Ovary (tissue), 9 donors: ENCODE measurements around the gene AGBL4. TPM values are rescaled to one million over a fixed set of nuclear protein-coding genes. Genes with fewer than 3 reads are reported as not detected.
"Not testable (repeated sequence)": the region's sequence is repeated elsewhere in the genome, so short reads cannot be mapped to it uniquely, and the experiment has no call there.

Source experiments
- DNase-seq, 5 donors: peaks; one replicate each; pipeline ENCODE4 v3.0.0-alpha.2; 2019 to 2020
- H3K27ac ChIP-seq, 2 donors: fragments of 200-600 bp; one replicate each; pipeline versions ENCODE4 v1.5.1 to v1.8.0; 2019 to 2022
- H3K27me3 ChIP-seq: fragments of 200-600 bp; one replicate; pipeline ENCODE4 v1.8.0; 2022
- H3K36me3 ChIP-seq: fragments of 200-600 bp; sonication (generic); one replicate; pipeline ENCODE4 v1.5.1; 2019
- H3K4me1 ChIP-seq: one replicate; pipeline ENCODE4 v1.8.1; 2013; ENCODE audit warnings: mild to moderate bottlenecking, moderate library complexity; ENCODE audit not compliant: insufficient read depth
- H3K4me3 ChIP-seq: fragments of 200-600 bp; sonication (generic); one replicate; pipeline ENCODE4 v1.5.1; 2017
- H3K9me3 ChIP-seq, 2 donors: fragments of 200-600 bp in 1 of 2; sonication (generic) in 1 of 2; one replicate each; pipeline versions ENCODE4 v1.5.1 to v1.8.1; 2013 to 2019; ENCODE audit warnings: mild to moderate bottlenecking in 1 of 2, moderate library complexity in 1 of 2
- EP300 ChIP-seq: sonication (generic); formaldehyde crosslinking; IDR thresholded peaks from one replicate; pipeline ENCODE4 v1.6.1; 2017; ENCODE audit warnings: antibody characterized with exemption
- POLR2A ChIP-seq: fragments of 450-650 bp; IDR thresholded peaks from one replicate; pipeline ENCODE4 v1.6.1; 2017; ENCODE audit warnings: antibody characterized with exemption, mild to moderate bottlenecking, moderate library complexity
- WGBS, 3 donors: extraction: QIAGEN DNeasy Blood & Tissue Kit in 1 of 3; methylation state at CpG; one replicate each; pipeline versions ENCODE4 v1.1.5 to v1.1.7; 2013 to 2017; 5-methylcytosine and 5-hydroxymethylcytosine counted together
- intact Hi-C, 4 donors: fragments of 100-400 bp; cut with DNase I; formaldehyde crosslinking; loops; one replicate each; pipeline versions ENCODE4 v1.11.0 to v1.15.1; 2022 to 2023
- polyA plus RNA-seq, 2 donors: library from polyadenylated mRNA; stranded (reverse); fragments of 200-250 nt in 1 of 2; fragments of 350-450 nt in 1 of 2; fragmentation: Illumina TruSeq in 1 of 2; extraction: RNeasy Lipid Tissue Mini Kit (QIAGEN cat#74804) in 1 of 2; gene quantifications; one replicate each; pipeline ENCODE4 v1.2.3, GENCODE V29; 2013 to 2014
- total RNA-seq, 7 donors: library from RNA; depleted of rRNA in 2 of 7; stranded (reverse); fragments of >200 nt in 2 of 7; fragmentation: NEBNext Ultra II Directional in 3 of 7; extraction: Animal tissue kit (Norgen Biotek cat#: 25700) in 3 of 7; gene quantifications; one replicate each; pipeline versions ENCODE4 v1.1.0 to v1.2.4, GENCODE V29; 2016 to 2023
- TF ChIP-seq, protein P1 (sequence below), 3 donors: fragments of 450-650 bp in 2 of 3; fragments of 200-600 bp in 1 of 3; IDR thresholded peaks; one replicate each; pipeline versions ENCODE4 v1.5.1 to v1.8.0; 2016 to 2022; ENCODE audit warnings: antibody characterized with exemption in 3 of 3, mild to moderate bottlenecking in 1 of 3
- donor health status: DM: no; HTN: no; CAD: no; lungs with moderate emphysema.
- donor health status: DM: no; HTN: no; CAD: no.
- donor health status: Bipolar disorder and iron deficiency.
- donor health status: DM: yes; HTN: yes; CAD: no.
- donor health status: DM: no; HTN: no; CAD: no.
- donor health status: DM: yes; HTN: yes; CAD: no.

The AGBL4 gene
- total and polyA plus RNA-seq, 9 donors = 0.15 to 6.2 (median 0.64) TPM

DNA sequence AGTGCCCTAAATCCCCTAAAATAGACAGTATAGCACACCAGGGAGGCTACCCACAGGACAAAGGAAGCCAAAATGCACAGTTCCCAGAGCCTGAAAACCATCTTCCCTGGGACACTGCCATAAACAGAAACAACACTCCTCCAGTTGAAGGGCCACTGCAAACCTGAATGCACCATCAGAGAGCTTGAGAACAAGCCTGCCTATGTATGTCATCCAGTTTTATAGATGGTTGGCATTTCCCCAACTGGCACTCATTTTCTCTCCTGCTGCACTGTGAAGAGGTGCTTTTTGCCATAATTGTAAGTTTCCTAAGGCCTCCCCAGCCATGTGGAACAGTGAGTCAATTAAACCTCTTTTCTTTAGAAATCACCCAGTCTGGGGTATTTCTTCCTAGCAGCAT lies 169.0 kb downstream of the AGBL4 start:
- intact Hi-C loops = no loop called here
- TF ChIP-seq POLR2A (no peak), EP300 (no peak)
- TF ChIP-seq, protein P1, sequence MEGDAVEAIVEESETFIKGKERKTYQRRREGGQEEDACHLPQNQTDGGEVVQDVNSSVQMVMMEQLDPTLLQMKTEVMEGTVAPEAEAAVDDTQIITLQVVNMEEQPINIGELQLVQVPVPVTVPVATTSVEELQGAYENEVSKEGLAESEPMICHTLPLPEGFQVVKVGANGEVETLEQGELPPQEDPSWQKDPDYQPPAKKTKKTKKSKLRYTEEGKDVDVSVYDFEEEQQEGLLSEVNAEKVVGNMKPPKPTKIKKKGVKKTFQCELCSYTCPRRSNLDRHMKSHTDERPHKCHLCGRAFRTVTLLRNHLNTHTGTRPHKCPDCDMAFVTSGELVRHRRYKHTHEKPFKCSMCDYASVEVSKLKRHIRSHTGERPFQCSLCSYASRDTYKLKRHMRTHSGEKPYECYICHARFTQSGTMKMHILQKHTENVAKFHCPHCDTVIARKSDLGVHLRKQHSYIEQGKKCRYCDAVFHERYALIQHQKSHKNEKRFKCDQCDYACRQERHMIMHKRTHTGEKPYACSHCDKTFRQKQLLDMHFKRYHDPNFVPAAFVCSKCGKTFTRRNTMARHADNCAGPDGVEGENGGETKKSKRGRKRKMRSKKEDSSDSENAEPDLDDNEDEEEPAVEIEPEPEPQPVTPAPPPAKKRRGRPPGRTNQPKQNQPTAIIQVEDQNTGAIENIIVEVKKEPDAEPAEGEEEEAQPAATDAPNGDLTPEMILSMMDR (IDR thresholded peaks at IDR 0.05) = no peak
- H3K36me3 ChIP-seq = no peaks in the 10 kb centered on the region

DNA sequence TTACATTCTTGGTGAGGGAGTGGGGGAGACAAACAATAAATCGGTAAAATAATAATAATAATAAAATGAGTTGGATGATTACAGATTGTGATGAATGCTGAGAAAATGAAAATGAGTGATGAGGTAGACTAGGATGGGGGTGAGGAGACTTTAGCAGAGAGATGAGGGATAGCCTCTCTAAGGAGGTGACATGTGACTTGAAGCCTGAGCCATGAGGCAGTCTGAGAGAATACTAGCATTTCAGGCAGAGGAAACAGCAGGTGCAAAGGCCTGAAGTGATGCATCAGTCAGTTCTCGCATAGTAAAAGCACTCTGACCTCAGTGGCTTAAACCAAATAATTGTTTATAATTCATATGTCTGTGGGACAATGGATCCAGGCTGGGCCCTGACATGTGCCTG lies 181.2 kb downstream of the AGBL4 start:
- Histone ChIP-seq H3K27me3 (no peaks in the 10 kb centered on the region), H3K4me1 (no peaks in the 10 kb centered on the region), H3K9me3 (peaks cover 0 to 4% of the 10 kb centered on the region in 2 donors), H3K27ac (no peak overlapping the region), H3K36me3 (no peaks in the 10 kb centered on the region), H3K4me3 (no peak overlapping the region)
- TF ChIP-seq, protein P1 (IDR thresholded peaks at IDR 0.05) = no peak
- no peak for TF ChIP-seq EP300
- TF ChIP-seq POLR2A = no peak
- WGBS, 3 donors = 86 to 92% (median 89%) methylated on average over 2 of the region's 2 CpGs
- intact Hi-C loops = no loop called here
- no peak for DNase-seq

More for the DNA sequence above, 169.0 kb downstream of the AGBL4 start:
- DNase-seq = no peak
- Histone ChIP-seq H3K27me3 (no peaks in the 10 kb centered on the region), H3K27ac (no peak overlapping the region), H3K4me1 (no peaks in the 10 kb centered on the region), H3K4me3 (no peak overlapping the region), H3K9me3 (no peaks in the 10 kb centered on the region)

DNA sequence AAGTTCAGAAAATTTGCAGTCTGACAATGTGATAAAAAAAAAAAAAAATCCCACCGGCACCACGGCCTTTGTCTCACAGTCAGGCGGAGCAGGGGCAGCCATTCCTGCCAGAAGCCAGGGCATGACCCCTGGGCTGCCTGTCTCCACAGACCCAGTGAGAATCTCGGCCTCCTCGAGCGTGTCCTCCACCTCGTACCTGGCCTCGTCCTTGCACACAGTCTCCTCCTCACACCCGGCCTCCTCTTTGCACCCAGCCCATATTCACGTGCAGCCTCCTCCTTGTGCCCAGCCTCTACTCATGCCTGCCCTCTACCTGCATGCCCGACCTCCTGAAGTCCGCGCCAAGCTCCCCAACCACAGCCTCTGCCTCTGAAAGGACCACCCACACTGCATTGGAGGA lies 182.0 kb downstream of the AGBL4 start:
- TF ChIP-seq, protein P1 (IDR thresholded peaks at IDR 0.05) = no peak
- TF ChIP-seq POLR2A = no peak
- no peak for TF ChIP-seq EP300
- DNase-seq = no peak
- Histone ChIP-seq H3K4me3 (no peak overlapping the region), H3K9me3 (peaks cover 0 to 4% of the 10 kb centered on the region in 2 donors), H3K27me3 (no peaks in the 10 kb centered on the region), H3K36me3 (no peaks in the 10 kb centered on the region), H3K4me1 (no peaks in the 10 kb centered on the region), H3K27ac (no peak overlapping the region)
- intact Hi-C loops = no loop called here
- WGBS, 3 donors = 85 to 92% (median 88%) methylated on average over 13 of the region's 13 CpGs

DNA sequence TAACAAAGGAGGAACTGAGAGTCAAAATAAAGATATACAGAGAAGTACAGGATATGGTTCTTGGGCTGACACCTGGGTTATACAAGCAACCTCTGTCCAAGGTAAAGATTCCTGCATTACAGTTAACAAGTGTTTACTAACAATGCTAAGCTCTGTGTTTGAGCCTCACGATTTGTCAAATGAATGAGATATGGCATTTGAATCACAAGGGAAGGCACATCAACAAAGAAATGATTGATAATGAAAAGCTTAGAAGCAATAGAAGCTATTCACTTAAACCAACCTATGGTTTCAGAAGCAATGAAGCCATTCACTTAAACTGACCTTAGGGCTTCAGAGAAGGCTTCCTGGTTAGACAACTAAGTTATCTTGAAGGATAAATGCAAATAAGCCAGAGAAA lies 199.5 kb downstream of the AGBL4 start:
- H3K9me3 ChIP-seq = no peaks in the 10 kb centered on the region
- TF ChIP-seq, protein P1 (IDR thresholded peaks at IDR 0.05) = no peak
- TF ChIP-seq EP300 (no peak), POLR2A (no peak)
- H3K27ac ChIP-seq = no peak overlapping the region
- whole genome bisulfite sequencing, 3 donors = 8 to 55% (median 23%) methylated on average over 1 of the region's 1 CpG
- DNase-seq = no peak
- H3K36me3 ChIP-seq = no peaks in the 10 kb centered on the region
- H3K27me3 ChIP-seq = no peaks in the 10 kb centered on the region
- intact Hi-C loops = no loop called here
- no peak overlapping the region for H3K4me3 ChIP-seq
- no peaks in the 10 kb centered on the region for H3K4me1 ChIP-seq

DNA sequence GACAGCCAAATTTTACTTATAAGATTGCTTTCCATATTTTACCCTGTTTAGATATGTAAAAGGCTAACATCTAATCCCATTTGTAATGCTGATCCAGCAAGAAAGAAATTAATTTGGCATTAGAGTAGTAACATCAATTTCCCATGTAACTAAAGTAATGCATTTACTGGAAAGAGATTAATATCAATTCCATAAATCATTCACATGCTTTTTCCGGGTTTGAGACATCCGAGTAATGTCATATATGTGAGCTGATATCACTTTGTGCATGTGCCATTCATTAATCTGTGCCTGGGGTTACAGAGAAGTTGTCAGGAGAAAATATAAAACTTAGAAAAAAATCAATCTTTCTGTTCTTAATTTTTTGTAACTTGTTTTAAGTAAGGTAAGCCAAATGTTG lies 206.1 kb downstream of the AGBL4 start:
- Histone ChIP-seq H3K36me3 (no peaks in the 10 kb centered on the region), H3K4me1 (no peaks in the 10 kb centered on the region), H3K4me3 (no peak overlapping the region), H3K27me3 (no peaks in the 10 kb centered on the region), H3K27ac (no peak overlapping the region), H3K9me3 (no peaks in the 10 kb centered on the region)
- no peak for DNase-seq
- 66 to 70% (median 67%) methylated on average over 2 of the region's 2 CpGs for WGBS, 3 donors
- intact Hi-C loops = no loop called here
- TF ChIP-seq EP300 = no peak
- TF ChIP-seq POLR2A = no peak
- TF ChIP-seq, protein P1 (IDR thresholded peaks at IDR 0.05) = no peak

DNA sequence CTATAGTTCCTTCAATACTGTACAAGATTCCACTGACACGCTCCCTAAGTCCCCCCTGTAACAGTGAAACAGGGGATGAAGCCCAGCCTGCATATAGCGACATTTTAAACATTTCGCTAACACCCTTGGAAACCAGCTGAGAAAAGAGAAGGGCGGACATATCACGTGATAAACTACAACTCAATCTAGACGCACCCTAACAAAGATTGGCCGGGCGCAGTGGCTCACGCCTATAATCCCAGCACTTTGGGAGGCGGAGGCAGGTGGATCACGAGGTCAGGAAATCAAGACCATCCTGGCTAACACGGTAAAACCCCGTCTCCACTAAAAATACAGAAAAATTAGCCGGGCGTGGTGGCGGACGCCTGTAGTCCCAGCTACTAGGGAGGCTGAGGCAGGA lies 236.7 kb downstream of the AGBL4 start:
- H3K27me3 ChIP-seq, H3K27ac ChIP-seq, DNase-seq, intact Hi-C loops, H3K4me1 ChIP-seq, H3K9me3 ChIP-seq, H3K36me3 ChIP-seq, H3K4me3 ChIP-seq: not testable (repeated sequence)
- 89 to 91% (median 90%) methylated on average over 17 of the region's 17 CpGs for WGBS, 3 donors
